Measurements from ENCODE around the gene CEACAM3.

CEACAM3 gene

GRCh38 chr19:41844601-41845000, 48.2 kb downstream of the CEACAM3 start, which contains the start of gene LYPD4:
Gene LYPD4, minus strand, starts transcription at chr19:41844683. Its CDS starts 5,398 bp downstream, at chr19:41839285.
- no peak for DNase-seq (ENCODE audit: low spot score)

GRCh38 chr19:41845001-41845050, 48.4 kb downstream of the CEACAM3 start, which contains the start of gene DMRTC2:
Gene DMRTC2, plus strand, starts transcription at chr19:41845042. Its CDS starts 2,387 bp downstream, at chr19:41847429.
- no peak for DNase-seq (ENCODE audit: low spot score)

- DNase-seq (ENCODE audit: low spot score) = no peak
Measured at GRCh38 chr19:41845051-41845590, 48.7 kb downstream of the CEACAM3 start.

GRCh38 chr19:41847351-41848105, 51.1 kb downstream of the CEACAM3 start:
- DNase-seq (ENCODE audit: low spot score) = no peak

- no peak for DNase-seq (ENCODE audit: low spot score)
Measured at GRCh38 chr19:41848666-41849065, 52.3 kb downstream of the CEACAM3 start.

- no peak for DNase-seq (ENCODE audit: low spot score)
Measured at GRCh38 chr19:41849067-41849466, 52.7 kb downstream of the CEACAM3 start.

- DNase-seq (ENCODE audit: low spot score) = no peak
Measured at GRCh38 chr19:41850381-41850780, 54.0 kb downstream of the CEACAM3 start.

GRCh38 chr19:41851456-41851855, 55.1 kb downstream of the CEACAM3 start:
- no peak for DNase-seq (ENCODE audit: low spot score)

GRCh38 chr19:41853344-41853743, 57.0 kb downstream of the CEACAM3 start:
- DNase-seq (ENCODE audit: low spot score) = no peak

GRCh38 chr19:41853768-41854167, 57.4 kb downstream of the CEACAM3 start:
- no peak for DNase-seq (ENCODE audit: low spot score)

GRCh38 chr19:41859213-41859617, 62.8 kb downstream of the CEACAM3 start:
- DNase-seq (ENCODE audit: low spot score) = no peak

- DNase-seq (ENCODE audit: low spot score) = peak; percentile 97
Measured at GRCh38 chr19:41859618-41860418, 63.4 kb downstream of the CEACAM3 start, which contains the start of gene RPS19. Gene RPS19, plus strand, starts transcription at chr19:41860255. Its CDS starts 520 bp downstream, at chr19:41860775.

GRCh38 chr19:41860419-41861115, 64.2 kb downstream of the CEACAM3 start:
- peak; percentile 38 for DNase-seq (ENCODE audit: low spot score)

All from AG20443 (cell line).